Endothelial cell of hepatic sinusoid (primary cell): ENCODE data around the gene COQ10B.
"Not testable (repeated sequence)": the region's sequence is repeated elsewhere in the genome, so short reads cannot be mapped to it uniquely, and the experiment has no call there.

ENCODE experiments used
- in situ Hi-C: cut with HindIII; loops from 2 replicates; pipeline ENCODE4 v1.10.0; 2017; ENCODE audit warnings: low sequenced_read_pairs

Gene COQ10B

DNA sequence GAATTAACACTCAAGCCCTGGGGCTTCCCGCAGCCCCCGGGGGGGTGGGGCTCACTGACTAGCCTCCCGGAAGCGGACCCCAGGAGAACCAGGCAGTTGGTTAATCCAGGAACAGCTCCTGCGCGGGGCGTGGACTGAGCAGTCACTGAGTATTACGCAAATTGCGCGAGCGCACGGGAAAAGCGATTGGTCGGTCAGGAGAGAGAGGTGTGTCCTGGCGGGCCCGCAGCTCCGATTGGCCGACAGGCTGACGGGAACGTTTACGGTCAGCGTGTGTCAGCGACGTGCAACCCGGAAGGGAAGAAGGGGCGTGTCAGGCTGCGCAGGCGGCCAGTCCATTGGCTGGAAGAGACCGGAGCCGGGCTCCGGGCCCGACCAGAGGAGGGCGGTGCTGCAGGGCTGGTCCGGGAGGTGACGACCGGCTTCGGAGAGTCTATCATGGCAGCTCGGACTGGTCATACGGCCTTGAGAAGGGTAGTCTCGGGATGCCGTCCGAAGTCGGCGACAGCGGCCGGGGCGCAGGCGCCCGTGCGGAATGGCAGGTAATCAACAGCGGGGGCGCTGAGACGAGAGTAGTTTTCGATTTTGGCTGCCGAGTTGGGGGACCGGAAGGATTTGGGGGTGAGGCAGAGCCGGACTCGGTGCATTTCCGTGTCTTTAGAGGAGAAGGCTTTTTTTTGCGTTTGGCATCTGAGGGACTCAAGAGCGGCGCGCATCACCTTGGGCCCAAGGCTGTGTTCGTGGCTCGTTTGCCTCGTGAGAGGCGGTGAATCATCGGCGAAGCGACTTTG lies at the start of gene COQ10B:
TSS of gene COQ10B (plus strand) at position 430 of the 791 bp plus-strand sequence. CDS start at position 439, 9 bp downstream.
- in situ Hi-C loops, result no loop called here

DNA sequence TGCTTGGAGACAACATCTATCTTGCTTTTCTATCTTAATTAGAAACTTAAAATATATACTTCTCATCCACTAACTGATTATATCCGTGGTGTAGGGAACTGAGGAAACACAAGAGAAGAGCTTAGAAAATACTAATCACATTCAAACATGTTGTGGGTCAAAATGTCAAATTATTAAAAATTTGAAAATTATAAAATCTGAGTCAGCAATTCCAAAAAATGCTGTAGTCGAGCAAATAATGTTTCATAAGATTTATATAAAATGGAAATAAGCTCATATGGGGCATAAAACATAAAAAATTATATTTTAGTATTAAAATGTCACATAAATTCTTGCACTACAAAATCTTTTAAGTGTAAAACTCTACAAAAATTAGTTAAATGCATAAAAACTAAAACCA lies 47.8 kb upstream of the COQ10B start:
- in situ Hi-C loops, result loop anchor here (5.0 kb wide), 1 partner anchor 72 kb away; no protein-coding TSS in a partner anchor

DNA sequence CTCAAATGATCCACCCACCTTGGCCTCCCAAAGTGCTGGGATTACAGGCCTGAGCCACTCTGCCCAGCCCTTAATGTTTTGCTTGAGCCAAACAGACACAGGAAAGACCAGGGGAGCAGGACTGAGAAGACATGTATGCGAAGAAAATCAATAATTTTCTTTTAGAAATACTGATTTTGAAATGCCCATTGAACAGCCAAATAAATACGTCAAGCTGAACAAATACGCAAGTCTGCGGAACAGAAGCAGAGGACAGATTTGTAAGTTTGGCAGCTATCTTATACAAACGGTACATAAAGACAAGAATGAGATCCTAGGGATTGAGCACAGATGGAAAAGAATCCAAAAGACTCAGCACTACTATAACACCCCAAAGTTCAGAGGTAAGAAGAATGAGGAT lies 39.3 kb upstream of the COQ10B start:
- in situ Hi-C loops, result no loop called here

- in situ Hi-C loops, result no loop called here
Observed at GRCh38 chr2:197414515-197414914, 38.8 kb upstream of the COQ10B start.

- in situ Hi-C loops, result no loop called here
Observed at GRCh38 chr2:197416268-197416667, 37.1 kb upstream of the COQ10B start.

- in situ Hi-C loops, result no loop called here
Observed at GRCh38 chr2:197419438-197419837, 33.9 kb upstream of the COQ10B start.

DNA sequence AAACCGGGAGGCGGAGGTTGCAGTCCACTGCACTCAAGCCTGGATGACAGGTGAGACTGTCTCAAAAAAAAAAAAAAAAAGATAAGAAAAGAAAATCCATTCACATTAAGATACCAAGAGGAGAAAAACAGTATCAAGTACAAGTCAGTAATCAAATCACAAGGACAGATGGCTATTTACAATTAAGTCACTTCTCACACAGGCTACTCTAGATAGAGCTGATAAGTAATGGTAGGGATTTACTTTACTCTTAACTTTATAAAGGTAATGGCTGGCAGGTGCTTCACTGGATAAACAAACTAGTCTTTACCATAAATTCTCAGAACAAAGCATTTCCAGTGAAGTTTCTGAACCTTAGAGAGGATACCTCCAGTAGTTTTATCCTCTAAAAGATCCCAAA lies 30.0 kb upstream of the COQ10B start:
- in situ Hi-C loops, result no loop called here

GRCh38 chr2:197425550-197425949 lies 27.8 kb upstream of the COQ10B start:
- in situ Hi-C loops, result no loop called here

GRCh38 chr2:197426723-197427603 lies 26.4 kb upstream of the COQ10B start:
- in situ Hi-C loops, result no loop called here

DNA sequence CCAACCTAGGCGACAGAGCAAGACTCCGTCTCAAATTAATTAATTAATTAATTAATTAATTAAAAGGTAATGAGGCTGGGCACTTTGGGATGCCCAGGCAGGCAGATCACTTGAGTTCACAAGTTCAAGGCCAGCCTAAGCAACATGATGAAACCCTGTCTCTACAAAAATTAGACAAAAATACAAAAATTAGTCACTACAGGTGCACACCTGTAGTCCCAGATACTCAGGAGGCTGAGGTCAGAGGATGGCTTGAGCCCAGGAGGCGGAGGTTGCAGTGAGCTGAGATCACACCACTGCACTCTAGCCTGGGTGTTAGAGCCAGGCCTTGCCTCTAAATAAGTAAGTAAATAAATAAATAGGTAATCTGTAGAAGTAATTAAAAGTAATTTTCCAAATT lies 25.4 kb upstream of the COQ10B start:
- in situ Hi-C loops, result no loop called here

- in situ Hi-C loops, result no loop called here
Observed at GRCh38 chr2:197431858-197432257, 21.5 kb upstream of the COQ10B start.

- in situ Hi-C loops, result not testable (repeated sequence)
Observed at GRCh38 chr2:197432527-197432926, 20.8 kb upstream of the COQ10B start.

GRCh38 chr2:197433780-197434438 lies 19.4 kb upstream of the COQ10B start:
- in situ Hi-C loops, result no loop called here

- in situ Hi-C loops, result no loop called here
Observed at GRCh38 chr2:197434541-197435513, 18.5 kb upstream of the COQ10B start, which contains the start of gene SF3B1. Gene SF3B1 (minus strand): TSS chr2:197435028. CDS start chr2:197434999, 29 bp downstream.

GRCh38 chr2:197435598-197436420 lies 17.5 kb upstream of the COQ10B start:
- in situ Hi-C loops, result no loop called here

GRCh38 chr2:197437380-197437779 lies 16.0 kb upstream of the COQ10B start:
- in situ Hi-C loops, result no loop called here

GRCh38 chr2:197442857-197443256 lies 10.5 kb upstream of the COQ10B start:
- in situ Hi-C loops, result no loop called here

DNA sequence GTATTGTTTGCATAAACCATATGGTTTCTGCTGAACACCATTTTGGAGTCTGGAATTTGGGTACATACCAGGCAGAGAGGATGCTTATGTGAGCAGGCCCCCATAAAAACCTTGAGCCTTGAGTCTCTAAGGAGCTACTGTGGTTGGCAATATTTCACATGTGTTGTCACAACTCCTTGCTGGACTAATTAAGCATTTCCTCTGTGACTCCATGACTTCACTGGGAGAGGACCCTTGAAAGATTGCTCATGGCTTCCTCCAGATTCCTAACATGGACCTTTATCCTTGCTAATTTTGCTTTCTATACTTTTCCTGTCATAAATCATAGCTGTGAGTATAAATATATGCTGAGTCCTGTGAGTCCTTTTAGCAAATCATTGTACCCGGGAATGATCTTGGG lies 7.6 kb upstream of the COQ10B start:
- in situ Hi-C loops, result no loop called here

- in situ Hi-C loops, result no loop called here
Observed at GRCh38 chr2:197446844-197447243, 6.5 kb upstream of the COQ10B start.
